G401.6 (cell line): ENCODE data around the gene PRKD3.
"Not testable (repeated sequence)": the region's sequence is repeated elsewhere in the genome, so short reads cannot be mapped to it uniquely, and the experiment has no call there.

Experiments used
- FAIRE-seq: peaks from 2 replicates; lab custom pipeline; 2012; peaks lifted over from hg19 to GRCh38; lab: Jason Lieb, UNC

Gene PRKD3

DNA sequence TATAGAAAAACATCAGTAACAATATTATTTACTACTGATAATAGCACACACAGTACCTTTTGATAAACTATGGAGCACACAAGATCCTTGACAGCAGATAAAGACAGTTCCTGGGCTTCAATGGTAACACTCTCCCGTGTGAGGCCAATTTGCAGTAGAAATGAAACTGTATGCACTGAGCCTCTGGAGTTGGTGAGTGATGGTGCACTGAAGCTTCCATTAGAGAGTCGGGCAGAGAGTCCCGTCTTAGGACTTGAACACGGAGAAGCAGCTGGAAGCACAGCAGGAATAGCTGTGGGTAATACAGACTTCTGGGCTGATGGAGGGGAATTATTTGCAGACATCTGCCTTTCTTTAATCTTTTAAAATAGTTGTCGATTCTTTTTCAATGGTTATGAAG lies 8.5 kb downstream of the PRKD3 start:
- FAIRE-seq, result no peak

DNA sequence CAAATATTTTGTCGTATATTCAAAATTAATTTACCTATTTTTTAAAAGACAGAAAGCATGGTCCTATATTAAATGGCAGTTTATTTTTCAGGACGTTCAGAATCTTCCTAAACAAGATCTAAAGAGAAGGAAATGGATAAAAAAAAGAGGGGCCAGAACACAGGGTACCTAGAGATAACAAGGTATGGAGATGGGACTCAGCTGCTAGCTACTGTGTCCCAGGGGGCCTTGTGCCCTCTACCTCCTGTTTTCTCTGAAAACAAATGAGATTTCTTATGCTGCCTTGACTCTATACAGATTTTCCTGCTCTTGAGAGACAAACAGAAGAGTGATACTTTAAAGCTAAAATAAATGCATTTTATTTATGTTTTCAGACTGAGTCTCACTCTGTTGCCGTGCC lies 9.3 kb downstream of the PRKD3 start:
- no peak for FAIRE-seq

DNA sequence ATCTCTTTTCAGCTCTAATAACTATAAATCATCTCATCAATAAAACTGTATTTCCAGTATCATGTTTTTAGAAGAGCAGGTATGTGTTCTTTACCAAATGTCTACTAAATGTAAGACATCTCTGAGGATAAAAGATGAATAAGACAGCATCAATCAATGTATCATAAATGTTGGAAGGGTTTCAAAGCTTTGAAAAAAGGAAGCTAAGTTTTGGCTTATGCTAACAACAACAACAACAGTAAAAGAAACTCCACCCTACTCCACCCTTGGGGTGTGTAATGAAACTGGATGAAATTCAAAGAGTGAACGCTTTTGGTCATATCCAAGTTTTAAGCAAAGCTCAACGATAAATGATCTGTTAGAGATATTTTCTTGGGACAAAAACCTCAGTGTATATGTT lies 17.1 kb downstream of the PRKD3 start:
- FAIRE-seq, result no peak

DNA sequence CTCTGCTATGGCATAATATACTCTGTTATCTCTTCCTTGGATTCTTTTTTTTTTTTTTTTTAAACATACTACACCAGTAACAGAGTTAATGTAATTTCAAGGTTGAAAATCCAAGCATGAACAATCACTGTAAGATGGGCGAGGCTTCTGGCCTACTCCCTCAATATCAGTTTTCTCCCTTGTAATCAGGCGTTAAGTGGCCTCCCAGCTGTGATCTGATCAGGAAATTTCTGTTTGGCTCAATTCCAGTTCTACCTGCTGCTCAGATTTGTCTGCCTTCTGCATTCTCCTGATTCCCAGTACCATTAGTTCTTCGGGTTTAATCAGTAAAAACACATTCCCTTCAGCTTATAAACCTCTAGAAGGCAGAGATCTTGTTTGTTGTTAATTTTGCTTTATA lies 18.6 kb downstream of the PRKD3 start:
- FAIRE-seq, result no peak

DNA sequence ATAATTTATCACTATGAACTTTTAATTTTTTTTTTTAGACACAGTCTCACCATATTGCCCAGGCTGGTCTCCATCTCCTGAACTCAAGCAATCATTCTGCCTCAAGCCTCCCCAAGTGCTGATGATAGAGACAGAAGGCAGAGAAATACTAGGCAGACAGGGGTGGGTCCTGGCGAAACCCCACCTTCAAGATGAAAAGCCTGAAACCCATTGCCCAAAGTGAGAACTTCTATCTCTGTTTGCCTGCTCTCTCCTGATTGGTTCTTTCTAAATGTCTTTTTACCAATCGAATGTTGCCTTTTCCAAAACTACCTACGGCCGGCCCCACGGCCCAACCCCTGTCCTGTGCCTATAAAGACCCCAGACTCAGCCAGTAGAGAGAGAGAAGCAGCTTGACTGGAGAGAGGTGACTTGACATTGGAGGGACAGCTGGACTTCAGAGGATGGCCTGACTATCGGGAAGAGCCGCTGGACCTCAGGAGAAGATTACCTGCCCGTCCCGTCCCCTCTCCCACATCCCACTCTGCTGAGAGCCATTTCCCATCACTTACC lies 21.9 kb downstream of the PRKD3 start:
- no peak for FAIRE-seq

DNA sequence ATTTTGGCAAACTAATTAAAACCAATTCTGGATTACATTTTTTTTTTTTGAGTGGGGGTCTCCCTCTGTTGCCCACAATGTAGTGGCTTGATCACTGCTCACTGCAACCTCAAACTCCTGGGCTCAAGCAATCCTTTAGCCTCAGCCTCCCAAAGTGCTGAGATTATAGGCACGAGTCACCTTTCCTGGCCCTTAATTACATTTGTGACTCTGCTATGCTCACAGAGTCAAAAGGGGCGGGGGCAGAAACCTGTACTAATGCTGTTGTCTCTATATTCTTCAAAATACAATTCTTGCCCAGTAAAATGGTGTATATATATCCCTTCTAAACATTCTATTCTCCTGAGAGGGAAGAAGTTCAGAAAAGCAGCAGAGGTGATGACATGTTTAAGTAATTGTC lies 23.2 kb downstream of the PRKD3 start:
- FAIRE-seq, result no peak

DNA sequence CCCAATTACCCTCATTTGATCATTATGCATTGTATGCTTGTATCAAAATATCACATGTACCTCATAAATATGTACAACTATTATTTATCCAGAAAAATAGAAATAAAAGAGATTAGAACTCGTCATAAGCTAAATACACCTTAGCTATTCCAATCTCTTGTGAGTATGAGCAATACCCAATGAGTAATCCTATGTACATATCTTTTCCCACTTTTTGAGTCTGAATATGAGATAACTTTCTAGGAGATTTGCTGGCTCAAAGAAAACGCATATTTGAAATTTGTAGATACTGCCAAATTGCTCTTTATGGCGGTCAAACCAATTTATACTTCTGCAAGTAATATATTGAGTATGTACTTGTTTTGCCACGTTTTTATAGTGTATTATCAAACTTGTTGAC lies 24.1 kb downstream of the PRKD3 start:
- FAIRE-seq, result no peak

DNA sequence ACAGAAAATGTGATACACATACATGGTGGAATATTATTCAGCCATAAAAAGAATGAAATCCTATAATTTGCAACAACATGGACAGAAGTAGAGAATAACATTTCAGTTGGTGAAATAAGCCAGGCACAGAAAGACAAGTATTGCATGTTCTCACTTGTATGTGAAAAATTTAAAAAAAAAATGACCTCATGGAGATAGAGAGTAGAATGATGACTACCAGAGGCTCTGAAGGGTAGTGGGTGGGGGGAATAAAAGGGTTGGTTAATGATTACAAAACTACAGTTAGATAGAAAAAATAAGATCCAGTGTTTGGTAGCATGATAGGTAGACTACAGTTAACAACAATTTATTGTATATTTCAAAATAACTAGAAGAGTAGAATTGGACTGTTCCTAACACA lies 24.5 kb downstream of the PRKD3 start:
- FAIRE-seq, result no peak

DNA sequence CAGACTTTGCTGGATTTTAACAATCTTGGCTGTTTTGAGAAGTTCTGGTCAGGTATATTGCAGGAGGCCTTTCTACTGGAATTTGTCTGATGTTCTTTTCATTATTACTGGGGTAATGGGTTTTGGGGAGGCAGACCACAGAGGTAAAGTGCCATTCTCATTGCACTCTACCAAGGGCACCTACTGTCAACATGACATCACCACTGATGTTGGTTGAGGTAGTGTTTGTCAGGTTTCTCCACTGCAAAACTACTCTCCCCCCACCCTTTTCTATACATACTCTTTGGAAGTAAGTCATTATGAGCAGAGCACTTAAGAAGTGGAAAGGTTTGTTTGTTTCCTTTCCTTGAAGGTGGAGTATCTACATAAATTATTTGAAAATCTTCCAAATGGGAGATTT lies 27.0 kb downstream of the PRKD3 start:
- no peak for FAIRE-seq

DNA sequence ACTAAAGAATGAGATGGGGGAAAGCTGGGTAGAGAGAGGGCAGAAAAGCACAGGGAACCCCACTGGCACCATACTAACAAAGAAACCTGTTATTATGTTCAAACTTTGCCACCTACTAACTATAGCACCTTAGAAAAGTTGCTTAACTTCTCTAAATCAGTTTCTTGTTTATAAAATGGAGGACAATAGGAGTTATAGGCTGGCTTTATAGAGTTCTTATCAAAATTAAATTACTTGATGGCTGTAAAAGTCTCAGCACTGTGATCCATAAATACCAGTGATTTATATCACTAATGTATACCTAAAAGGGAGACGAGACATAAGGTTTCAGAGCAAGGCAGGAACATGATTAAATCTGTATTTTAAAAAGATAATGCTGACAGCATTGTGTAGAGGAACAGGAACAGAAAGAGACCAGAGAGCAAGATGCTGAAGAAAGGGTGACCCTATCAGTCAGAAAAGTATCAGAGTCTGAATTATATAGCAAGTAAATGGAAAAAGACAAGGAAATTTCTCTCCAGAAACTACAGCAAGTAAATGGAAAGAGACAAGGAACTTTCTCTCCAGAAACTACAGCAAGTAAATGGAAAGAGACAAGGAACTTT lies 29.1 kb downstream of the PRKD3 start:
- no peak for FAIRE-seq

DNA sequence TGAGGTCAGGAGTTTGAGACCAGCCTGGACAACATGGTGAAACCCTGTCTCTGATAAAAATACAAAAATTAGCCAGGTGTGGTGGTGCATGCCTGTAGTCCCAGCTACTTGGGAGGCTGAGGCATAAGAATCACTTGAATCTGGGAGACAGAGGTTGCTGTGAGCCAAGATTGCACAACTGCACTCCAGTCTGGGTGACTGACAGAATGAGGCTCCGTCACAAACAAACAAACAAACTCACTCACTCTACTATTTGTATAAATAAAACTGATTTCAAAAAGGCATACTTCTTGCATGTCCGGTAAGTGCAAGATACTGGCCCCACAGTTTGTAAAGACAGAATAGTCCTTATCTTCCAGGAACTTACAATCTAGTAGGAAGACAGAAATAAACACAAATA lies 29.8 kb downstream of the PRKD3 start:
- FAIRE-seq, result not testable (repeated sequence)

DNA sequence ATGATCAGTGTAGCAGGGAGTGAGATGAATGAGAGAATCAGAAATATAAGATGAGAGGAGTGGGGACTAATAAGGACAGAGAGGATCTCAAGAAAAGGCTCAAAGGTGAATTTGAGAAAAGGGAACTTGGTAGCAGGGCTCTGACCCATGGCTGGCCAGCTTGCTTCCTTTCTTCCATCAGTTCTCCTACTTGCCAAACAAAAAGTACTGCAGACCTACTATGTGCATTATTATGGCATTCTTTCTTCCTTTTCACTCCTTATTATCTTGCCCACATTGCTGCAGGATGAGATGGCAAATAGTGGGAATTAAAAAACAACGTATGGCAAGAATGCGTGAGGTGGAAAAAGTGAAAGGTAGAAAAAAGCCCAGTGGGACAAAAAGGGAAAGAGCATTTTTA lies 33.0 kb downstream of the PRKD3 start:
- no peak for FAIRE-seq

DNA sequence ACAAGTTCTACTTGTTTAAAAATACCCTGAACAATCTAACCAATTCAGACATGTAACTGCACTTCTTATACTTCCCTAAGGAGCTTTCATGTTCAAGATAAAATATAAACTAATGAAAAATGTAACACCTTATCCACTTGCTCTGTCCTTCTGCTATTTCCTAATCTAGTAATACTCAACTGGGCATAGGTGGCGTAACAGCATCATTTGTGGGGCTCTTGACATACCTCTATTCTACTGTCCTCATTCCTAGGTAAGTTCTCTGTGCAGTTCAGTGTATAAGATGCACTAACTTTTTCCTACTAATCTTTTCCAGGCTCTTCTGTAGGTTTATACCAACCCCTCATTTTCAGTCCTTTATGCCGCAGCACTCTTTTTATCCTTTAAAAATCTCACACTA lies 36.7 kb downstream of the PRKD3 start:
- no peak for FAIRE-seq

DNA sequence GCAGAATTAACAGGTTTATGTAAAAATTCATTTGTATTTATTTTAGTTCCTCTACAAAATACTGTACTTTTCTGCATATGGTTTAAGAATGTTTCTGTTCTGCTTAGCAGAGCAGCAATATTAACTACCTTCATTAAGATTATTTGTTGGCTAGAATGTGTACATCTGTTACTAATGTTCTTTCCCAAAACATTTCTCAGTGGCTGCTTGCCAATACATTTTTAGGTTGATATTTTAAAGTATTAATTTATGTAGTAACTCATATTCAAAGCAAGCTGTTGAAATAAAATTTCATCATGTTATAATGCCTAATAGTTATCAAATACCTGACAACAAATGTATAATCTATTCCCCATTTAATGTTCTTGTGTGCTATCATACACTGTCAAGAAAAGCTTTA lies 40.3 kb downstream of the PRKD3 start:
- FAIRE-seq, result peak; percentile 3

DNA sequence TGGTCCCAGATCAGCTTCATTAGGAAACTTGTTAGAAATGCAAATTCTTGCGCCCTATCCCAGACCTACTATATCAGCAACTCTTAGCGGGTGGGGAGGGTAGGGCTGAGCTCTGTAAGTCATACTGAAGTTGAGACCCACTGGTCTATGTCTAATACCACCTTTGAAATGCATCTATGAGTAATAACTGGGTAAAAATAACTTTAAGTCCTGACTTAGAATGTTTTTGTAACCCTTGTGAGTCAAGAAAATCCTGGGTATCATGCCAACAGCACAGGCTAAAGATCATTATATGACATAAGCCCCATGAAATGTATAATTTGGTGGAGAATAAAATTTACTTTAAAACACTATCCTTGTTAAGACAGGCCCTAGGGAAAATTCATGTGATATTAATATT lies 41.4 kb downstream of the PRKD3 start:
- no peak for FAIRE-seq

DNA sequence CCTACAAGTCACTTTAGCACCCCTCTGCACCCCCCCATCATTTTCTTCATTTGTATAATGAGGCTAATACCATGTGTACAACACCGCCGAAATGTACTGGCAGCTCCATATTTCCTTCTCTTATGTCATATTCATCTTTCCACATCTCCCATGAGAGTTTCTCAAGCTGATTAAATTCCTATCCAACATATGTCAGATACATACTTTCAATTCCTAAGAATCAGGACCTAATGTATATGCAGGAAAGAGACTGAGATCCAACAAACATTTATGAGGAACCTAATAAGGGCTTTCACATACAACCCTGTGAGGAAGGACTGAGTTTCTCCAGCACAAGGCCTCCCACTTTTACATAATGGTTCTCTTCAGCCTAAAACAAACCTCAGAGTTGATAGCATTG lies 41.9 kb downstream of the PRKD3 start:
- no peak for FAIRE-seq

DNA sequence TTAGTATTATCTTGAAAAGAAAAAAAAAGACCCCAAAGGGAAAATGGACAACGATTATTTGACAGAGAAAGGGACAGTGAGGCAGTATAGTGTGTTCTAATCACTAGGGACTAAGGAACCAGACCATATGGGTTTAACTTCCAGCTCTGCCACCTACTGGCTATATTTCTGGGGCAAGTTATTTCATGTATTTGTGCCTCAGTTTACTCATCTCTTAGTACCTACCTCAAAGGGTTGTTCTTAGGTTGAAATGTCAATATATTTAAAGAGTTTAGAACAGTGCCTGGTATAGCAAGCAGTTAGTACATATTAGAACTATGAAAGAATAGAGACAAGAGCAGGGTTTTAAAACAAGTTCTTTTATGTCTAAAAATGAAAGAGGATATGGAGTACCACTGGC lies 42.7 kb downstream of the PRKD3 start:
- no peak for FAIRE-seq

DNA sequence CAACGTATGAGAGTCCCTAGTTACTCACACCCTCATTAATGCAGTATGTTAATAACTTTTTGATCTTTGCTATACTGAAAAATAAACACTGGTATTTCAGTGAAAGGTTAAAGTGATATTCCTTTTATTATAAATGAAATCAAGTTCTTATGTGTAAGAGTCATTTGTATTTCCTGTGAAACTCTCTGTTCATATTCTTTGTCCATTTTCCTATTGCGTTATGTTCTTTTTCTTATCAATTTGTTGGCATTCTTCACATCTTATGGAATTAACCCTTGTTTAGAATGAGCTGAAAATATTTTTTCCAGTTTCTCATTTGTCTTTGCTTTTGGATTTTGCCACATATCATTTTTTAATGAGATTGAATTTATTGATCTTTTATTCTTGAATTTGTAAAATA lies 48.3 kb downstream of the PRKD3 start:
- FAIRE-seq, result no peak
